ENCODE data around the gene MAP4K3.

The MAP4K3 gene

DNA sequence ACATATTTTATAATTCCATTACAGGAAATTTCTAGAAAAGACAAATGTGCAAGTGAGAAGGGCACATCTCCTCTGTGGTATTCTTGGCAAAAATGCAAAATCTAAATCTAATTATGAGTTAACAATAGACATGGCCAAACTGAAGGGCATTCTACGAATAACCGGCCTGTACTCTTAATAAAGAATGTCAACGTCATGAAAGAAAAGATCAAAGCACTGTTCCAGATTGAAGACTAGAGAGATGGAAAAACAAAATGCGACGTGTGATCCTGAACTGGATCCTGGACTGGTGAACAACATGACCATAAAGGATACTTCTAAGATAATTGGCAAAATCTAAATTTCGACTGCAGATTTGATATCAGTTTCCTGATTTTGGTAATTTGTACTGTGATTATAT is 196.3 kb downstream of the MAP4K3 start:
- no peaks in the 10 kb centered on the region for H3K36me3 ChIP-seq (ENCODE audit: insufficient read depth, insufficient read length, low read length)
- no peaks in the 10 kb centered on the region for H3K27me3 ChIP-seq (ENCODE audit: insufficient read depth, insufficient read length)
- no peak for DNase-seq (ENCODE audit: low read depth, low spot score)
- TF ChIP-seq YY1 (IDR thresholded peaks at IDR 0.05; ENCODE audit: insufficient read depth, insufficient read length): no peak
- TF ChIP-seq ZNF274 (IDR thresholded peaks at IDR 0.05; ENCODE audit: low read depth, low read length): no peak
- TF ChIP-seq SUZ12 (IDR thresholded peaks at IDR 0.05; ENCODE audit: extremely low read depth, insufficient read depth, insufficient read length): no peak
- no peak overlapping the region for H3K9ac ChIP-seq (ENCODE audit: insufficient read length, low read depth)
- peaks cover 6% of the 10 kb centered on the region; the same call in 1 of the 2 replicates for H3K9me3 ChIP-seq (ENCODE audit: insufficient read depth, low read length)
- H3K4me3 ChIP-seq (ENCODE audit: insufficient read length, low read depth): no peak overlapping the region
- H3K4me1 ChIP-seq (ENCODE audit: insufficient read depth, insufficient read length): no peaks in the 10 kb centered on the region

- Histone ChIP-seq H3K4me3 (ENCODE audit: insufficient read length, low read depth) (no peak overlapping the region), H3K4me1 (ENCODE audit: insufficient read depth, insufficient read length) (no peaks in the 10 kb centered on the region), H3K9me3 (ENCODE audit: insufficient read depth, low read length) (no peaks in the 10 kb centered on the region), H3K9ac (ENCODE audit: insufficient read length, low read depth) (no peak overlapping the region), H3K27me3 (ENCODE audit: insufficient read depth, insufficient read length) (no peaks in the 10 kb centered on the region), H3K36me3 (ENCODE audit: insufficient read depth, insufficient read length, low read length) (no peaks in the 10 kb centered on the region)
- no peak for DNase-seq (ENCODE audit: low read depth, low spot score)
- TF ChIP-seq SUZ12 (IDR thresholded peaks at IDR 0.05; ENCODE audit: extremely low read depth, insufficient read depth, insufficient read length) (no peak), ZNF274 (IDR thresholded peaks at IDR 0.05; ENCODE audit: low read depth, low read length) (no peak), YY1 (IDR thresholded peaks at IDR 0.05; ENCODE audit: insufficient read depth, insufficient read length) (no peak)
These were observed 202.3 kb downstream of the MAP4K3 start for GRCh38 chr2:39234754-39235153.

DNA sequence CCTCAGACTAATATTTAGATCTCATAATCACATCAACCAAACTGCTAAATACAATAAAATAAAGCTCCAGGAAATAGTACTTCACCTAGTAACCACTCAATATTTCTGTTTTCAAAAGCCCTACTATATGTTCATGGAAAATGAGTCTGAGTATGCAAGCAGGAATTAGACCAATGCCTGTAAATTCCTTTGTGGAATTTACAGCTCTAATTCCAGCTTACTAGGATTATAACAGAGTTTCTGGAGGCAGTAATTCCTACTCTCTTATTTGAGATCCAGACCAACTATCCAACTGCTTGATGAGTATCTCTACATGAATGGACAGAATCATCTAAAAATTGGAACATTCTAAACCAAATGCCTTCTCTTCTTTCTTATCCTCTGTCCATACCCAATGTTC is 204.9 kb downstream of the MAP4K3 start:
- Histone ChIP-seq H3K36me3 (ENCODE audit: insufficient read depth, insufficient read length, low read length) (no peaks in the 10 kb centered on the region), H3K4me3 (ENCODE audit: insufficient read length, low read depth) (no peak overlapping the region), H3K4me1 (ENCODE audit: insufficient read depth, insufficient read length) (no peaks in the 10 kb centered on the region), H3K27me3 (ENCODE audit: insufficient read depth, insufficient read length) (no peaks in the 10 kb centered on the region), H3K9me3 (ENCODE audit: insufficient read depth, low read length) (no peaks in the 10 kb centered on the region), H3K9ac (ENCODE audit: insufficient read length, low read depth) (no peak overlapping the region)
- DNase-seq (ENCODE audit: low read depth, low spot score): no peak
- TF ChIP-seq ZNF274 (IDR thresholded peaks at IDR 0.05; ENCODE audit: low read depth, low read length) (no peak), SUZ12 (IDR thresholded peaks at IDR 0.05; ENCODE audit: extremely low read depth, insufficient read depth, insufficient read length) (no peak), YY1 (IDR thresholded peaks at IDR 0.05; ENCODE audit: insufficient read depth, insufficient read length) (no peak)

DNA sequence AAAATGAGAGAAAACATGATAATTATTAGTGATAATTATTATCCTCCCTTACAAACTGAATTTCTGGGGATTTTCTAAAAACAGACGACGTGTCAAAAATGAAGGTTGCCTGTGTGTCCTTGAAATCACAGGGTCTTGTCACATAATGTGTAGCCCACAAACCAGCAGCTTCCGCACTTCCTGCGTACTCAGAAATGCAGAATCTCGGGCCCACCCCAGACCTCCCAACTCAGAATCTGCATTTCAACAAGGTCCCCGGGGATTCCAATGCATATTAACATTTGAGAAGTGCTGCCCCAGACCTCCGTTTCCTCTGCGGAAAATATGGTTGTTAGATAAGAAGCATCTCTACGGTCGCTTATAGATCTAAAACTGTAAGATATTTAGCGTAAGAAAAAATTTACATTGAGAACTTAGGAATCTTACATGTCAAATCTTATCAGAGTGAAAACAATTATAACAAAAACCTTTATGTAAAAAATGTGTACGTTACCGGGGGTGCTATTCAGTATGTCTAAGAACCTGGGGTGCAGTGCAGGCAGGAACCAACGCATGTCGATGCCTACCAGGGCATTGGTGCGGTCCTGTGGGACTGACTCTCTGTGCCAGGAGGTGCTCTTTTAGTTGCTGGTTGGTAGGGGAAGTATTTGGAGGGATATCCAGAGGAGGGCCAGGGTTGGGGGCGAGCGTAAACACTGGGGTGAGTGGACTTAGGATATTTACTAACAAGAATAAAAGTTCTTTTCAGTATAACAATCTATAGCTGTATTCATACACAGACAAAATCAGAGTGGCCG is 208.5 kb downstream of the MAP4K3 start:
- Histone ChIP-seq H3K9ac (ENCODE audit: insufficient read length, low read depth) (peak overlapping the region; percentile 16), H3K4me1 (ENCODE audit: insufficient read depth, insufficient read length) (no peaks in the 10 kb centered on the region), H3K36me3 (ENCODE audit: insufficient read depth, insufficient read length, low read length) (no peaks in the 10 kb centered on the region), H3K4me3 (ENCODE audit: insufficient read length, low read depth) (no peak overlapping the region), H3K27me3 (ENCODE audit: insufficient read depth, insufficient read length) (no peaks in the 10 kb centered on the region), H3K9me3 (ENCODE audit: insufficient read depth, low read length) (no peaks in the 10 kb centered on the region)
- DNase-seq (ENCODE audit: low read depth, low spot score): peak; percentile 25
- TF ChIP-seq ZNF274 (IDR thresholded peaks at IDR 0.05; ENCODE audit: low read depth, low read length) (no peak), YY1 (IDR thresholded peaks at IDR 0.05; ENCODE audit: insufficient read depth, insufficient read length) (no peak)

DNA sequence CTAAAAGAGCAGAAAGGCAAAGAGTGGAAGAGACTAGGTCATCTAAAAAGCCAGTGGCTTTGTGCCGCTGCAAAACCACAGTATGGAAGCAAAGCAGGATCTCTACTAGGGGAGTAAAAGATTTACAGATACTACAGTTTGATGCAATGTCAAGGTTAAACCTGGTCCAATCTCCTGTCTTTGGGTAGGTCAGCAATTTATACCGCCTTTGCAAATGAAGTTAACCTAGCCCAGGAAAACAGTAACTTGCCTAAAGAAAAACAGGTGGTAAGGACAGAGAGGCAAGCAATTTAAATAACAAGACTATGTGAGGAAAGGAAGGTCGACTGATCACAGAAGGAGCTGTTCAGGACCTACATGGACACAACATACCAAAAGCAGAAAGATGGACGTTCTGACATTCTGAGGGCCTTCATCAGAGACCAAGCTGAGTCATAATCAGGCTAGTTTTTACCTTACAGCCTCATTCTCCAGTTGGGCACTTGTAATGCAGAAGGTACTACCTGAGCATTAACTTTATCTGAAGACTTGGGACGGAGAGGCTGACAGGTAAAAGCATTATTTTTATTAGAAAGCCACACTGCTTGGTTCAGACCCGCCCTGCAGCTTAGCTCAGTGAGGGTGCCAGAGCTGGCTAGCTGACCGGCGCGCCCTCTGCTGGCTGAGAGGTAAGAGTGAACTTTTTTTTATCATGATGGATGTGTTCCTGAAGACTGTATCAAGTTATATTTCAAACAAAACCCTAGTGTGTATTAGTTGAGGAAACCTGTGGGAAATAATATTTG is 209.3 kb downstream of the MAP4K3 start:
- no peaks in the 10 kb centered on the region for H3K36me3 ChIP-seq (ENCODE audit: insufficient read depth, insufficient read length, low read length)
- H3K4me1 ChIP-seq (ENCODE audit: insufficient read depth, insufficient read length): no peaks in the 10 kb centered on the region
- H3K9ac ChIP-seq (ENCODE audit: insufficient read length, low read depth): no peak overlapping the region
- no peaks in the 10 kb centered on the region for H3K27me3 ChIP-seq (ENCODE audit: insufficient read depth, insufficient read length)
- no peak overlapping the region for H3K4me3 ChIP-seq (ENCODE audit: insufficient read length, low read depth)
- TF ChIP-seq YY1 (IDR thresholded peaks at IDR 0.05; ENCODE audit: insufficient read depth, insufficient read length) (no peak), ZNF274 (IDR thresholded peaks at IDR 0.05; ENCODE audit: low read depth, low read length) (no peak), SUZ12 (IDR thresholded peaks at IDR 0.05; ENCODE audit: extremely low read depth, insufficient read depth, insufficient read length) (no peak)
- peak; percentile 72 for DNase-seq (ENCODE audit: low read depth, low spot score)
- H3K9me3 ChIP-seq (ENCODE audit: insufficient read depth, low read length): no peaks in the 10 kb centered on the region

GRCh38 chr2:39225567-39225966 is 211.5 kb downstream of the MAP4K3 start:
- no peak overlapping the region for H3K4me3 ChIP-seq (ENCODE audit: insufficient read length, low read depth)
- no peaks in the 10 kb centered on the region for H3K4me1 ChIP-seq (ENCODE audit: insufficient read depth, insufficient read length)
- DNase-seq (ENCODE audit: low read depth, low spot score): no peak
- no peak overlapping the region for H3K9ac ChIP-seq (ENCODE audit: insufficient read length, low read depth)
- TF ChIP-seq YY1 (IDR thresholded peaks at IDR 0.05; ENCODE audit: insufficient read depth, insufficient read length) (no peak), ZNF274 (IDR thresholded peaks at IDR 0.05; ENCODE audit: low read depth, low read length) (no peak), SUZ12 (IDR thresholded peaks at IDR 0.05; ENCODE audit: extremely low read depth, insufficient read depth, insufficient read length) (no peak)
- H3K9me3 ChIP-seq (ENCODE audit: insufficient read depth, low read length): no peaks in the 10 kb centered on the region
- no peaks in the 10 kb centered on the region for H3K27me3 ChIP-seq (ENCODE audit: insufficient read depth, insufficient read length)
- no peaks in the 10 kb centered on the region for H3K36me3 ChIP-seq (ENCODE audit: insufficient read depth, insufficient read length, low read length)

- H3K4me1 ChIP-seq (ENCODE audit: insufficient read depth, insufficient read length): no peaks in the 10 kb centered on the region
- no peaks in the 10 kb centered on the region for H3K36me3 ChIP-seq (ENCODE audit: insufficient read depth, insufficient read length, low read length)
- H3K27me3 ChIP-seq (ENCODE audit: insufficient read depth, insufficient read length): no peaks in the 10 kb centered on the region
- no peaks in the 10 kb centered on the region for H3K9me3 ChIP-seq (ENCODE audit: insufficient read depth, low read length)
- no peak overlapping the region for H3K9ac ChIP-seq (ENCODE audit: insufficient read length, low read depth)
- TF ChIP-seq ZNF274 (IDR thresholded peaks at IDR 0.05; ENCODE audit: low read depth, low read length) (no peak), YY1 (IDR thresholded peaks at IDR 0.05; ENCODE audit: insufficient read depth, insufficient read length) (no peak), SUZ12 (IDR thresholded peaks at IDR 0.05; ENCODE audit: extremely low read depth, insufficient read depth, insufficient read length) (no peak)
- H3K4me3 ChIP-seq (ENCODE audit: insufficient read length, low read depth): no peak overlapping the region
- no peak for DNase-seq (ENCODE audit: low read depth, low spot score)
These were observed 213.2 kb downstream of the MAP4K3 start for GRCh38 chr2:39223909-39224308.

Data from NT2/D1 (cell line).